GM19023 (cell line): Measurements from ENCODE around the gene RNF7.
"Not testable (repeated sequence)": the region's sequence is repeated elsewhere in the genome, so short reads cannot be mapped to it uniquely, and the experiment has no call there.

ENCODE experiments used
- ATAC-seq: cut with Tn5 transposase; IDR thresholded peaks from one replicate; pipeline ENCODE4 v1.9.1; 2021; ENCODE audit warnings: mild to moderate bottlenecking, moderate library complexity; ENCODE audit not compliant: unreplicated experiment

The RNF7 gene

DNA sequence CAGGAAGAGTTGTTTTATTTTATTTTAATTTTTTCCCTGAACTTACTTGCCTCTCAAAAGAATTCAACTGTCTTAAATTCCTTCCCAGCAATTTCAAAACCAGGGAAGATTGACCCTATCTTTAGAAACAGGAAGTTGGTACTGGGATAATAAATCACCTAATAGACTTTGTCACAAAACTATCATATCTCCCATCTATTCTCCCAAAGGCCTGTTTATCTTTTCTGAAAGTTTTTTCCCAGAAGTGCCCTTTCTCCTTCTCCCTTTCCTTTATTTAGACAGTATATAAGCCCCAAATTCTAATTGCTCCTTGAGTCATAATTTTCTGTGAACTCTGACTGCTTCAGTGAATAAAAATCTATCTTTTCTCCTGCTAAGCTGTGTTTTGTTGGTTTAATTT lies 2.9 kb upstream of the RNF7 start:
- no peak for ATAC-seq

- ATAC-seq = no peak
These were observed 2.2 kb upstream of the RNF7 start for GRCh38 chr3:141735770-141736465.

DNA sequence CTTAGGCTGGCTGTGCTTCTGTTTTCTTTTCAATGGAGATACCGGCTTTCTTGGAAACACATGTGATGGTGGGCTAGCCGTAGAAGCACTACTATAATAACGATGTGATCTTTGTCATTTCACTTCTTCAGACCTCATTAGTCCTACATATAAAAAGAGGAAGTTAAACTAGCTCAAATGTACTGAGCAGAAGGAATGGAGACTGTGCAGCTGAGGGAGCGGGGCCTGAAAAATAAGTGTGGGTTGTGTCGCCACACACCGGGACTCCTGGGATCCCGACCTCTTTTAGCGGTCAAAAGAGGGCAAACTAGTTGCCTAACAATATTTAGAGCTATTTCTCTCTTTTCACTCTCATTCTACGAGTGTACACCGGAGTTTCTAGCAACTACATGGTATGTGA lies 1.0 kb upstream of the RNF7 start:
- no peak for ATAC-seq

DNA sequence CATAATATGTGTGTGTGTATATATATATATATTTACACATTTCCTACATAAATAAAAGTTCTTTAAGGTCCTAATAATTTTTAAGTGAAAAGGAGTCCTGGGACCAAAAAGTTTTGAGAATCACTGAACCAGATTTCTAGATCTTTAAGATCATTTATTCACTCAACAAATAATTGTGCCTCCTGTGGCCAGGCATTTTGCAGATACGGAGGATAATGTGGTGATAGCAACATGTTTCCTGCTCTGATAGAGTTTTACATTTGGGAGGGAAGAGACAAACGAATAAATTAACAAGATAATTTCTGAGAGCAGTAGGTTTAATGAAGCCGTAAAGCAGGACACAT lies 448 bp upstream of the RNF7 start:
- no peak for ATAC-seq

DNA sequence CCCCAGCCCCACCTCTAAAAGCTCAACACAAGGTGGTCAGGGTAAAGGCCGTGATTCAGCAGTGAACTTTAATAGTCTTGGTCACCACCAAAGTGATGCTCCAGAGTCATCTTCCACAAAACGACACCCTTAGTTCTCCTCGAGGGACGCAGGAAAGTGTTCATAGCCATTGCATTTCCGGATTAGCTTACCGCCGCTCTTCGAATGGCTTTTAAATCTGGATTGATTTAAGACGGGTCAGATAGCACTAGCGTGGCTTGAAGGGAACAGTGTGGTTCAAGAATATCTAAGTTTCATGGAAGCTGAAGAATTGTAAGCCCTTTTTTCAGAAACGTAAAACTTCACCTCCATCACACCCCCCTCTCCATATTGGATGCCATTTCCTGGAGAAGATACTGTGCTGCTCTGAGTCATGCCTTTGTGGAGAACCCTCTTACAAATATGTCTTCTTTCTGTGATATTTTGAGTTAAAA lies 829 bp downstream of the RNF7 start:
- ATAC-seq = no peak

DNA sequence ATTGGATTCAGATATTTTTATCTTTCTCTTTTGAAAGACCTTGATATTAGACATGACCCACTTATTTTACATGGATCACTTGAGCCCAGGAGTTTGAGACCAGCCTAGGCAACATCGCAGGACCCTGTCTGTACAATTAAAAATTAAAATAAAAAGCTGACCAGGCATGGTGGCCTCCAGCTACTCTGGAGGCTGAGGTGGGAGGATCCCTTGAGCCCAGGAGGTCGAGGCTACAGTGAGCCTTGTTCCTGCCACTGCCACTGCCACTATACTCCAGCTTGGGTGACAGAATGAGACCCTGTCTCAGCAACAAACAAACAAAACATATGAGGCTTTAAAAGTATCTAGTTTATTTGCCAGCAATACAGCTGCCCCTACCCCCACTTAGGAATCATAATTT lies 1.6 kb downstream of the RNF7 start:
- no peak for ATAC-seq

DNA sequence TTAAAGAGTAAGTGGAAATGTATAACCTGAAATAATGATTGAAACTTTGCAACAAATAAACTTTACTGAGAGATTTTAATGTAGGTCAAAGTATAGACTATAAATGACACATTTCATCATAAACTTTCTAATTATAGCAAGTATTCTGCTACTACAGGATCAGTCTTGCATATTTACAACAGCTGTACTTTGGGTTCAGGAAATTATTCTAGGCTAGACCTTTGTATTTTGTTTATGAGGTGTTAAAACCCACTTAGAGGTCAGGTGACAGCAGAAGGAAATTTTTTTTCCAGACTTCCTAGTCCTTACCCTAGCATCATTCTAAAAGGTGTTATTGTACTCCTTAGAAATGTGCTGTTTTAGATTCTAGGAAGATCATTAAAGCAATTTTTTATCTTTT lies 2.3 kb downstream of the RNF7 start:
- no peak for ATAC-seq

- ATAC-seq = no peak
These were observed 5.2 kb downstream of the RNF7 start for GRCh38 chr3:141743305-141743704.

GRCh38 chr3:141746962-141747361 lies 8.9 kb downstream of the RNF7 start:
- ATAC-seq = no peak

- no peak for ATAC-seq
These were observed 15.3 kb downstream of the RNF7 start for GRCh38 chr3:141753399-141753798.

- ATAC-seq = no peak
These were observed 15.9 kb downstream of the RNF7 start for GRCh38 chr3:141754032-141754431.

- ATAC-seq = not testable (repeated sequence)
These were observed 24.5 kb downstream of the RNF7 start for GRCh38 chr3:141762552-141762951.

GRCh38 chr3:141763088-141763750 lies 25.1 kb downstream of the RNF7 start, which contains the start of gene GRK7:
Gene GRK7, plus strand, starts transcription at chr3:141763408. Its CDS starts 14,877 bp downstream, at chr3:141778285.
- no peak for ATAC-seq

- no peak for ATAC-seq
These were observed 25.9 kb downstream of the RNF7 start for GRCh38 chr3:141764045-141764444.

DNA sequence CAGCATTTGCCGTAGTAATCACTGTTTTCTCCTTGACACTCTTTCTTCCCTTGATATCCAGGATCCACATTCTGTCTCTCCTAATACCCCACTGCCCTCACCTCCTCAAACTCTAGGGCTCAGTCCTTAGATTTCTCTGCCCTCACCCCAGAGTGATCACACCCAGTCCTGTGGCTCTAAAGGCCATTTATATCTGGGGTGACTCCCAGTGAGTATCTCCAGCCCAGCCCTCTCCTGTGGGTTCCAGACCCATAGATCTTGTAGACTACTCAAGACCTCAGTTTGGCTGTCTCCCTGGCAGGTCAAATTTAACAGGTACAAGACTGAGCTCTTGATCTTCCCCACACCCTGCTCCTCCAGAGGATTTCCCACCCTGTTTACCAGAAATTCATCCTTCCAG lies 26.4 kb downstream of the RNF7 start:
- ATAC-seq = no peak

DNA sequence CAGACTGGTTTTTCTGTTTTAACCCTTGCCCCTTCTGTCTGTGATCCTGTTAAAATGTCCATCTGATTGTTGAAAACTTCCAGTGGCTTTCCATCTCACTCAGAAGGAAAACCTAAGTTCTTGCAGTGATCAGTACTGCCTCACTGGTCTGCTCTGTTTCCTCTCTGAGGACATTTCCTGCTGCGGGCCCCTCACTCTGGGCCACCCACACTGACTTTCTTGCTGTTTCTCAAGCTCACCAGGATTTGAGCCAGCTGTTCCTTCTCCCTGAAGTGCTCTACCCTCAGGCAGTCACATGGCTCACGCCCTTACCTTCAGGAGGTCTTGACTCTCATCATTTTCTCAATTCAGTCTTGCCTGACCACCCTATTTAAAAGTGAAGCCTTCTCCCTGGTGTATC lies 26.9 kb downstream of the RNF7 start:
- ATAC-seq = no peak

DNA sequence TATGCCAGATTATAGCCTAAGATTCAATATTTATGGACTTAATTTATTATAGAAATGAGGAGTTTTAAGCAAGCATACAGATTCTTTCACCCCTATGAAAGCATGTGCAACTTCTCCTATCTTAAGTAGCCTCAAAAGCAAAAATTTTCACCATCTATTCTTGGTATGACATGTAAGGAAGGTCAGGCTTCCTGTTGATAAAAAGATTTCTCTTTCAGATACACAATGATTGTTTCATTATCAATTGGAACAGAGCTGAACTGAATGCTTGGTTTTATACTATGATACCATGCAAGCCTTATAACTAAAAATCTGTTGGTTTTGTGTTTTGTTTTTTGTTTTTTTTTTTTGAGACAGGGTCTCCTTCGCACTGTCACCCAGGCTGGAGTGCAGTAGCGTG lies 29.0 kb downstream of the RNF7 start:
- ATAC-seq = no peak

GRCh38 chr3:141769221-141769894 lies 31.3 kb downstream of the RNF7 start:
- ATAC-seq = no peak

GRCh38 chr3:141773676-141774075 lies 35.6 kb downstream of the RNF7 start:
- no peak for ATAC-seq

GRCh38 chr3:141776376-141776775 lies 38.3 kb downstream of the RNF7 start:
- no peak for ATAC-seq

GRCh38 chr3:141776885-141777284 lies 38.8 kb downstream of the RNF7 start:
- ATAC-seq = no peak
